Stomach smooth muscle (tissue), 2 donors: ENCODE measurements around the gene IGFALS.

Experiments used
- H3K27ac ChIP-seq: one replicate; pipeline ENCODE4 v1.7.0; 2013; ENCODE audit warnings: mild to moderate bottlenecking, low read length, inconsistent platforms
- H3K27me3 ChIP-seq, 2 donors: one replicate each; pipeline ENCODE4 v1.7.0; 2013; ENCODE audit warnings: low read length in 2 of 2; ENCODE audit not compliant: insufficient read depth in 2 of 2, control insufficient read depth in 1 of 2
- H3K36me3 ChIP-seq, 2 donors: one replicate each; pipeline ENCODE4 v1.7.0; 2013; ENCODE audit warnings: low read length in 2 of 2; ENCODE audit not compliant: control insufficient read depth in 2 of 2, insufficient read depth in 2 of 2
- H3K4me1 ChIP-seq: one replicate; pipeline ENCODE4 v1.7.0; 2013; ENCODE audit warnings: low read length; ENCODE audit not compliant: control insufficient read depth, insufficient read depth
- H3K4me3 ChIP-seq, 2 donors: one replicate each; pipeline ENCODE4 v1.7.0; 2013; ENCODE audit warnings: low read length in 2 of 2
- H3K9ac ChIP-seq, 2 donors: one replicate each; pipeline ENCODE4 v1.7.0; 2013; ENCODE audit warnings: low read length in 2 of 2, mild to moderate bottlenecking in 1 of 2
- H3K9me3 ChIP-seq, 2 donors: one replicate each; pipeline ENCODE4 v1.7.0; 2013; ENCODE audit warnings: low read length in 2 of 2; ENCODE audit not compliant: control insufficient read depth in 2 of 2
- donor health status: healthy.
- donor health status: Pancreatic carcinoma.

The IGFALS gene

GRCh38 chr16:1747934-1748333, 45.6 kb downstream of the IGFALS start:
- no peaks in the 10 kb centered on the region for H3K4me1 ChIP-seq
- H3K9me3 ChIP-seq: no peaks in the 10 kb centered on the region
- peaks cover 36 to 57% of the 10 kb centered on the region in 2 donors for H3K36me3 ChIP-seq
- H3K27me3 ChIP-seq: no peaks in the 10 kb centered on the region
- H3K4me3 ChIP-seq: no peak overlapping the region
- H3K27ac ChIP-seq: no peak overlapping the region
- no peak overlapping the region for H3K9ac ChIP-seq

- Histone ChIP-seq H3K27ac (no peak overlapping the region), H3K36me3 (peaks cover 34 to 53% of the 10 kb centered on the region in 2 donors), H3K4me3 (no peak overlapping the region), H3K9me3 (no peaks in the 10 kb centered on the region), H3K27me3 (no peaks in the 10 kb centered on the region), H3K4me1 (no peaks in the 10 kb centered on the region), H3K9ac (no peak overlapping the region)
Observed at GRCh38 chr16:1746693-1747195, 46.8 kb downstream of the IGFALS start.

GRCh38 chr16:1745900-1746692, 47.4 kb downstream of the IGFALS start:
- H3K9me3 ChIP-seq: no peaks in the 10 kb centered on the region
- H3K4me1 ChIP-seq: no peaks in the 10 kb centered on the region
- no peaks in the 10 kb centered on the region for H3K27me3 ChIP-seq
- no peak overlapping the region for H3K9ac ChIP-seq
- no peak overlapping the region for H3K27ac ChIP-seq
- H3K36me3 ChIP-seq: peaks cover 34 to 51% of the 10 kb centered on the region in 2 donors
- no peak overlapping the region for H3K4me3 ChIP-seq

GRCh38 chr16:1745181-1745899, 48.2 kb downstream of the IGFALS start:
- Histone ChIP-seq H3K27me3 (no peaks in the 10 kb centered on the region), H3K9ac (no peak overlapping the region), H3K9me3 (no peaks in the 10 kb centered on the region), H3K4me3 (no peak overlapping the region), H3K27ac (no peak overlapping the region), H3K4me1 (no peaks in the 10 kb centered on the region), H3K36me3 (peaks cover 38 to 58% of the 10 kb centered on the region in 2 donors)

GRCh38 chr16:1744338-1744840, 49.1 kb downstream of the IGFALS start:
- Histone ChIP-seq H3K27me3 (no peaks in the 10 kb centered on the region), H3K9me3 (no peaks in the 10 kb centered on the region), H3K9ac (no peak overlapping the region), H3K4me3 (no peak overlapping the region), H3K27ac (no peak overlapping the region), H3K4me1 (no peaks in the 10 kb centered on the region), H3K36me3 (peaks cover 34 to 56% of the 10 kb centered on the region in 2 donors)

GRCh38 chr16:1743376-1744337, 49.8 kb downstream of the IGFALS start:
- peaks cover 27 to 48% of the 10 kb centered on the region in 2 donors for H3K36me3 ChIP-seq
- no peak overlapping the region for H3K4me3 ChIP-seq
- H3K9ac ChIP-seq: no peak overlapping the region
- no peaks in the 10 kb centered on the region for H3K4me1 ChIP-seq
- H3K27me3 ChIP-seq: no peaks in the 10 kb centered on the region
- no peak overlapping the region for H3K27ac ChIP-seq
- H3K9me3 ChIP-seq: no peaks in the 10 kb centered on the region

GRCh38 chr16:1741553-1742165, 51.8 kb downstream of the IGFALS start:
- H3K27ac ChIP-seq: no peak overlapping the region
- no peak overlapping the region for H3K4me3 ChIP-seq
- H3K36me3 ChIP-seq: peaks cover 14 to 32% of the 10 kb centered on the region in 2 donors
- no peak overlapping the region for H3K9ac ChIP-seq
- no peaks in the 10 kb centered on the region for H3K27me3 ChIP-seq
- no peaks in the 10 kb centered on the region for H3K4me1 ChIP-seq
- no peaks in the 10 kb centered on the region for H3K9me3 ChIP-seq

- H3K27ac ChIP-seq: no peak overlapping the region
- no peaks in the 10 kb centered on the region for H3K27me3 ChIP-seq
- H3K4me3 ChIP-seq: no peak overlapping the region
- H3K9me3 ChIP-seq: no peaks in the 10 kb centered on the region
- no peak overlapping the region for H3K9ac ChIP-seq
- H3K4me1 ChIP-seq: no peaks in the 10 kb centered on the region
- peaks cover 14 to 32% of the 10 kb centered on the region in 2 donors for H3K36me3 ChIP-seq
Observed at GRCh38 chr16:1740781-1741490, 52.6 kb downstream of the IGFALS start.
